ENCODE data around the gene SP140. TPM values are rescaled to one million over a fixed set of nuclear protein-coding genes. Genes with fewer than 3 reads are reported as not detected.
A peak's percentile ranks its signal among the peaks of the same experiment; 100 is the strongest.

The SP140 gene
- total RNA-seq, 1 experiment from 2014 or later, result 1.1 TPM

- Histone ChIP-seq H3K9me3 (ENCODE audit: control insufficient read depth, insufficient read depth, low read depth, low read length) (0 out of 2 replicates have a peak, but pooled peaks cover 4% of the 10 kb centered on the region), H3K4me3 (ENCODE audit: low read depth in 2 of 2, low read length in 2 of 2) (peak within 1 kb of the TSS; percentile 38 to 63), H3K4me1 (ENCODE audit: control insufficient read depth, insufficient read depth, low read length) (peaks cover 11% of the 10 kb centered on the region; the same call in 1 of the 2 replicates), H3K36me3 (ENCODE audit: control insufficient read depth, insufficient read depth, low read length) (no peaks in the 10 kb centered on the region; the same call in 1 of the 2 replicates), H3K27ac (ENCODE audit: low read length) (peak within 1 kb of the TSS; percentile 67), H3K27me3 (ENCODE audit: control insufficient read depth, insufficient read depth, low read length) (no peaks in the 10 kb centered on the region)
- intact Hi-C loops (cut with micrococcal nuclease; ENCODE audit: unreplicated experiment) (no loop called here), in situ Hi-C loops (cut with HindIII; ENCODE audit: low pct_unique_long_range_greater_than_20kb, low sequenced_read_pairs) (no loop called here)
- BruUV-seq (replicated peaks), result no TSS peak
- POLR2A ChIA-PET, result interaction anchor here (0.6 kb wide), 1 partner anchor 416 kb away, joined by 9 read pairs; no protein-coding TSS in a partner anchor
- CTCF ChIA-PET, result no interaction called here
- peak; percentile 47 for DNase-seq (ENCODE audit: low read depth, low spot score)
- peak; percentile 94 for ATAC-seq
- TF ChIP-seq CTCF (IDR thresholded peaks at IDR 0.05), result no peak
- TF ChIP-seq, protein P1, sequence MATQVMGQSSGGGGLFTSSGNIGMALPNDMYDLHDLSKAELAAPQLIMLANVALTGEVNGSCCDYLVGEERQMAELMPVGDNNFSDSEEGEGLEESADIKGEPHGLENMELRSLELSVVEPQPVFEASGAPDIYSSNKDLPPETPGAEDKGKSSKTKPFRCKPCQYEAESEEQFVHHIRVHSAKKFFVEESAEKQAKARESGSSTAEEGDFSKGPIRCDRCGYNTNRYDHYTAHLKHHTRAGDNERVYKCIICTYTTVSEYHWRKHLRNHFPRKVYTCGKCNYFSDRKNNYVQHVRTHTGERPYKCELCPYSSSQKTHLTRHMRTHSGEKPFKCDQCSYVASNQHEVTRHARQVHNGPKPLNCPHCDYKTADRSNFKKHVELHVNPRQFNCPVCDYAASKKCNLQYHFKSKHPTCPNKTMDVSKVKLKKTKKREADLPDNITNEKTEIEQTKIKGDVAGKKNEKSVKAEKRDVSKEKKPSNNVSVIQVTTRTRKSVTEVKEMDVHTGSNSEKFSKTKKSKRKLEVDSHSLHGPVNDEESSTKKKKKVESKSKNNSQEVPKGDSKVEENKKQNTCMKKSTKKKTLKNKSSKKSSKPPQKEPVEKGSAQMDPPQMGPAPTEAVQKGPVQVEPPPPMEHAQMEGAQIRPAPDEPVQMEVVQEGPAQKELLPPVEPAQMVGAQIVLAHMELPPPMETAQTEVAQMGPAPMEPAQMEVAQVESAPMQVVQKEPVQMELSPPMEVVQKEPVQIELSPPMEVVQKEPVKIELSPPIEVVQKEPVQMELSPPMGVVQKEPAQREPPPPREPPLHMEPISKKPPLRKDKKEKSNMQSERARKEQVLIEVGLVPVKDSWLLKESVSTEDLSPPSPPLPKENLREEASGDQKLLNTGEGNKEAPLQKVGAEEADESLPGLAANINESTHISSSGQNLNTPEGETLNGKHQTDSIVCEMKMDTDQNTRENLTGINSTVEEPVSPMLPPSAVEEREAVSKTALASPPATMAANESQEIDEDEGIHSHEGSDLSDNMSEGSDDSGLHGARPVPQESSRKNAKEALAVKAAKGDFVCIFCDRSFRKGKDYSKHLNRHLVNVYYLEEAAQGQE (IDR thresholded peaks at IDR 0.05; ENCODE audit: insufficient read depth in 1 of 2, low read depth in 2 of 2, low read length in 1 of 2), result no peak
- no peak for TF ChIP-seq TCF7L2 (IDR thresholded peaks at IDR 0.05; ENCODE audit: low read depth, low read length)
- TF ChIP-seq SIN3A (IDR thresholded peaks at IDR 0.05; ENCODE audit: borderline replicate concordance, insufficient read depth, low read depth, low read length), result no peak
- TF ChIP-seq POLR2AphosphoS5 (IDR thresholded peaks at IDR 0.05; ENCODE audit: low read depth, low read length), result no peak
Measured at GRCh38 chr2:230326453-230327417, 101.2 kb downstream of the SP140 start, which contains the start of gene SP140L. Gene SP140L (plus strand): TSS chr2:230327193. CDS start chr2:230327270, 77 bp downstream.

DNA sequence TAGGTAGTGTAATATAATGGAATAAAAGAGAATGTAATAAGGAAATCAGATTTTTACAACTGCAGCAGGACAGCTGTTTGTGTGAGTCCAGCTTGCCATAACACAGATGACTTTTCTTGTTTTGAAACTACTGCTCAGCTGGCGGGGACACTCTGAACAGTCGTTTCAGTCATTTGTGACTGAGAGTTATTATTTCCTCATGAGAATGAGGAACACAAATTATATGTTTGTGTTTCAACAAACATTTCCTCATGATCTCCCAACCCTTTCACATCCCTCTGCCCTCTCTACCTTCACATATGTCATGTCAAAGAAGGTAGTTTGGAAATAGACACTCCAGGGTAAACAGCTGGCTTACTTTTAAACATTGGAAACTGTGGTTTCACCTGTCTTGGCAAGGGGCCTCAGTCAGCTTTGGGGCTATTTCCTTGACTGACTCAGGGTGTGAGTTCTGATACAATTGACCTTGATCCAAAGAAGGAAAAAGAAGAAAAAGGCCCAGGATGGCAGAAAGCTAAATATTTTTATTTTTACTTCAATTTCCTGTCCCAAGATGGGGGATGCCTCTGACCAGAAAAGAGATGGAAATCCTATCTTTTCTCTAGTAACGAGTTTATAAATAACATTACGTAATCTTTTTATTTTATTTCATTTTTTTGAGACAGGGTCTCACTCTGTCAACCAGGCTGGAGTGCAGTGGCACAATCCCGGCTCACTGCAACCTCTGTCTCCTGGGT lies 102.0 kb downstream of the SP140 start:
- BruUV-seq (replicated peaks), result TSS peak; percentile 73
- DNase-seq (ENCODE audit: low read depth, low spot score) (peak; percentile 13), ATAC-seq (peak; percentile 40; the same call in 1 of the 2 replicates)
- H3K9me3 ChIP-seq (ENCODE audit: control insufficient read depth, insufficient read depth, low read depth, low read length), result 0 out of 2 replicates have a peak, but pooled peaks cover 2% of the 10 kb centered on the region
- ChIA-PET CTCF (no interaction called here), POLR2A (interaction anchor here (0.6 kb wide), 2 partner anchors 316 to 415 kb away, joined by 5 to 9 read pairs; no protein-coding TSS in a partner anchor)
- intact Hi-C loops (cut with micrococcal nuclease; ENCODE audit: unreplicated experiment) (no loop called here), in situ Hi-C loops (cut with HindIII; ENCODE audit: low pct_unique_long_range_greater_than_20kb, low sequenced_read_pairs) (no loop called here)
- H3K36me3 ChIP-seq (ENCODE audit: control insufficient read depth, insufficient read depth, low read length), result no peaks in the 10 kb centered on the region; the same call in 1 of the 2 replicates
- H3K4me3 ChIP-seq (ENCODE audit: low read depth in 2 of 2, low read length in 2 of 2), result peak overlapping the region; percentile 38 to 63
- peaks cover 11% of the 10 kb centered on the region; the same call in 1 of the 2 replicates for H3K4me1 ChIP-seq (ENCODE audit: control insufficient read depth, insufficient read depth, low read length)
- TF ChIP-seq TCF7L2 (IDR thresholded peaks at IDR 0.05; ENCODE audit: low read depth, low read length), result no peak
- TF ChIP-seq, protein P1 (IDR thresholded peaks at IDR 0.05; ENCODE audit: insufficient read depth in 1 of 2, low read depth in 2 of 2, low read length in 1 of 2), result no peak
- no peak for TF ChIP-seq CTCF (IDR thresholded peaks at IDR 0.05)
- no peak for TF ChIP-seq POLR2AphosphoS5 (IDR thresholded peaks at IDR 0.05; ENCODE audit: low read depth, low read length)
- no peak for TF ChIP-seq SIN3A (IDR thresholded peaks at IDR 0.05; ENCODE audit: borderline replicate concordance, insufficient read depth, low read depth, low read length)
- H3K27ac ChIP-seq (ENCODE audit: low read length), result peak overlapping the region; percentile 67
- H3K27me3 ChIP-seq (ENCODE audit: control insufficient read depth, insufficient read depth, low read length), result no peaks in the 10 kb centered on the region
